K562 (cell line): Measurements from ENCODE around the gene C1orf198. TPM values are rescaled to one million over a fixed set of nuclear protein-coding genes. Genes with fewer than 3 reads are reported as not detected.

Source experiments
- ATAC-seq: fragments of 200-7000 bp; cut with Tn5 transposase; 3 replicates; pipeline ENCODE4 v1.9.1; 2020; ENCODE audit warnings: moderate library complexity
- BruUV-seq: library from RNA; stranded (reverse); fragments of 400-500 nt; replicated peaks from 2 replicates; lab custom pipeline; 2021; lab: Mats Ljungman, UMichigan
- CTCF ChIA-PET: fragments of 300-600 bp; formaldehyde crosslinking; extraction: SDS; loops from one replicate; lab custom pipeline; 2021; ENCODE audit warnings: low intra/inter-chr PET ratio; lab: Yijun Ruan, JAX
- POLR2A ChIA-PET: fragments of 300-600, 350-650 bp; sonication (Branson Sonifier 250); formaldehyde crosslinking; extraction: SDS; loops from one replicate; lab custom pipeline; 2021; ENCODE audit warnings: antibody characterized with exemption, inconsistent platforms; lab: Yijun Ruan, JAX
- DNase-seq, 4 experiments: peaks; one replicate each; pipeline versions ENCODE4 v3.0.0 to v3.0.0-alpha.2; 2011 to 2018; ENCODE audit warnings: low spot score in 3 of 4, mixed read lengths in 3 of 4; ENCODE audit errors: extremely low read depth in 1 of 4
- FAIRE-seq: peaks from 2 replicates; lab custom pipeline; 2011; peaks lifted over from hg19 to GRCh38; lab: Jason Lieb, UNC
- H2AFZ ChIP-seq: 2 replicates; pipeline ENCODE4 v1.6.0; 2011; ENCODE audit warnings: low read depth, low read length, control low read depth, inconsistent platforms
- H3K27ac ChIP-seq: fragments of 200-600 bp; 3 replicates; pipeline ENCODE4 v1.8.0; 2011; ENCODE audit warnings: low read depth, mild to moderate bottlenecking, control low read depth, inconsistent platforms, low read length, moderate library complexity, mixed read lengths; ENCODE audit errors: extremely low read depth
- H3K27me3 ChIP-seq, 2 experiments: fragments of 300-600 bp in 1 of 2; 2 replicates in 1 of 2; 3 replicates in 1 of 2; pipeline versions ENCODE4 v1.6.0 to v1.8.0; 2011; ENCODE audit warnings: inconsistent platforms in 2 of 2, low read length in 2 of 2, mild to moderate bottlenecking in 1 of 2, mixed read lengths in 1 of 2, moderate library complexity in 1 of 2; ENCODE audit not compliant: control insufficient read depth in 2 of 2, insufficient read depth in 2 of 2
- H3K36me3 ChIP-seq: fragments of 300-600 bp; 3 replicates; pipeline ENCODE4 v1.8.0; 2011; ENCODE audit warnings: mild to moderate bottlenecking, low read length, inconsistent platforms; ENCODE audit not compliant: control insufficient read depth, insufficient read depth
- H3K4me1 ChIP-seq, 2 experiments: fragments of 200-600 bp in 1 of 2; replicated peaks in 1 of 2; 2 replicates in 1 of 2; 3 replicates in 1 of 2; pipeline versions ENCODE4 v1.5.1 to v1.8.0; 2011; ENCODE audit warnings: inconsistent platforms in 2 of 2, low read length in 2 of 2, mild to moderate bottlenecking in 1 of 2, mixed read lengths in 1 of 2, moderate library complexity in 1 of 2; ENCODE audit not compliant: control insufficient read depth in 2 of 2, insufficient read depth in 2 of 2
- H3K4me2 ChIP-seq: 2 replicates; pipeline ENCODE4 v1.6.1; 2011; ENCODE audit warnings: low read length, control low read depth, inconsistent platforms, mixed read lengths; ENCODE audit not compliant: insufficient read depth
- H3K4me3 ChIP-seq: fragments of 200-600 bp; sonication (generic), shearing (Covaris generic); 2 replicates; pipeline ENCODE4 v1.5.1; 2016; ENCODE audit warnings: control low read depth, inconsistent platforms
- H3K79me2 ChIP-seq: fragments of 200-600 bp; 3 replicates; pipeline ENCODE4 v1.8.0; 2011; ENCODE audit warnings: low read length, inconsistent platforms; ENCODE audit not compliant: control insufficient read depth, insufficient read depth
- H3K9ac ChIP-seq, 2 experiments: 2 replicates each; pipeline versions ENCODE4 v1.6.0 to v1.6.1; 2011; ENCODE audit warnings: low read depth in 2 of 2, low read length in 2 of 2, control low read depth in 1 of 2, inconsistent platforms in 1 of 2, mild to moderate bottlenecking in 1 of 2, mixed read lengths in 1 of 2; ENCODE audit not compliant: insufficient read depth in 1 of 2
- H3K9me1 ChIP-seq: one replicate; pipeline ENCODE4 v1.6.0; 2011; ENCODE audit warnings: inconsistent platforms, mild to moderate bottlenecking, low read length, moderate library complexity; ENCODE audit not compliant: control insufficient read depth, insufficient read depth
- H3K9me3 ChIP-seq: replicated peaks from 2 replicates; pipeline ENCODE4 v1.5.1; 2011; ENCODE audit warnings: low read depth, low read length, inconsistent platforms; ENCODE audit not compliant: control insufficient read depth, insufficient read depth
- H4K20me1 ChIP-seq: replicated peaks from 2 replicates; pipeline ENCODE4 v1.6.1; 2011; ENCODE audit warnings: low read length, inconsistent platforms, mixed read lengths; ENCODE audit not compliant: control insufficient read depth, insufficient read depth
- ATF3 ChIP-seq, 2 experiments: fragments of 450-650 bp in 1 of 2; sonication (generic) in 1 of 2; formaldehyde crosslinking in 1 of 2; IDR thresholded peaks in 1 of 2; conservative IDR thresholded peaks in 1 of 2; 2 replicates each; pipeline versions ENCODE4 v1.6.1 to v1.8.1; 2016 to 2023; ENCODE audit warnings: mild to moderate bottlenecking in 2 of 2, moderate library complexity in 2 of 2, inconsistent platforms in 1 of 2, missing genetic modification reagents in 1 of 2
- JUN ChIP-seq, 2 experiments: sonication (generic) in 1 of 2; formaldehyde crosslinking in 1 of 2; IDR thresholded peaks; 2 replicates each; pipeline versions ENCODE4 v1.6.1 to v1.8.0; 2012 to 2022; ENCODE audit warnings: borderline replicate concordance in 2 of 2, mild to moderate bottlenecking in 2 of 2, improper control_type of control experiment in 1 of 2, low read depth in 1 of 2, low read length in 1 of 2, missing genetic modification reagents in 1 of 2
- JUND ChIP-seq, 2 experiments: IDR thresholded peaks; 2 replicates in 1 of 2; 3 replicates in 1 of 2; pipeline ENCODE4 v1.6.1; 2011; ENCODE audit warnings: borderline replicate concordance in 2 of 2, low read depth in 2 of 2, low read length in 2 of 2, improper control_type of control experiment in 1 of 2, missing biosample characterization in 1 of 2, missing genetic modification characterization in 1 of 2, missing genetic modification reagents in 1 of 2
- MBD1 ChIP-seq: fragments of 250-450 bp; sonication (Bioruptor Pico); IDR thresholded peaks from 2 replicates; pipeline ENCODE4 v1.8.0; 2022; ENCODE audit warnings: inconsistent platforms
- PKNOX1 ChIP-seq: fragments of 450-650 bp; IDR thresholded peaks from 2 replicates; pipeline ENCODE4 v1.6.1; 2016
- WGBS: fragments of 100-300 bp; shearing (Covaris generic); methylation state at CpG from one replicate; pipeline ENCODE4 v1.1.6; 2016; ENCODE audit warnings: low coverage, mixed read lengths; ENCODE audit not compliant: insufficient coverage; ENCODE audit errors: missing lambda C conversion rate; 5-methylcytosine and 5-hydroxymethylcytosine counted together
- in situ Hi-C: fragments of 300-500 bp; cut with MboI; formaldehyde crosslinking; loops from 4 replicates; pipeline ENCODE4 v1.15.0; 2018; ENCODE audit warnings: inconsistent platforms, mixed read lengths
- intact Hi-C: fragments of 100-400 bp; cut with micrococcal nuclease; formaldehyde crosslinking; loops from 2 replicates; pipeline ENCODE4 v1.14.2; 2022
- polyA plus RNA-seq, 8 experiments: library from polyadenylated mRNA; depleted of rRNA in 4 of 8; stranded (reverse) in 5 of 8; unstranded in 3 of 8; fragments of >200 nt; fragmentation: Nextera tagmentation in 2 of 8; fragmentation: Illumina TruSeq in 1 of 8; extraction: Ambion mirVana in 2 of 8; extraction: Trizol in 1 of 8; gene quantifications; 2 replicates each; pipeline versions ENCODE4 v1.2.1 to v1.2.3, GENCODE V29; 2011 to 2014; ENCODE audit warnings: inconsistent platforms in 1 of 8, missing spikeins in 1 of 8
- total RNA-seq, 7 experiments: library from RNA; depleted of rRNA in 6 of 7; stranded (reverse); fragments of >200 nt in 6 of 7; fragmentation: Illumina TruSeq in 2 of 7; extraction: Trizol in 2 of 7; gene quantifications; 2 replicates each; pipeline versions ENCODE4 v1.2.1 to v1.2.3, GENCODE V29; 2011 to 2021; ENCODE audit warnings: low replicate concordance in 1 of 7

C1orf198 gene
- total and polyA plus RNA-seq, 9 of the 15 experiments (the other 6 are each of a cell fraction or from before 2014, with no cell fraction given), result 2.0 to 15.1 (median 10.4) TPM

GRCh38 chr1:230804396-230804795 is 63.9 kb downstream of the C1orf198 start:
- in situ Hi-C loops, result loop anchor here (5.0 to 10.0 kb wide), 2 partner anchors 408 to 800 kb away; no protein-coding TSS in a partner anchor
- no peak overlapping the region for H3K4me2 ChIP-seq
- CTCF ChIA-PET, result interaction anchor here (0.6 kb wide), 1 partner anchor 404 kb away, joined by 4 read pairs; no protein-coding TSS in a partner anchor
- no peak overlapping the region for H2AFZ ChIP-seq
- no peaks in the 10 kb centered on the region for H3K9me1 ChIP-seq
- H3K4me1 ChIP-seq, result no peaks in the 10 kb centered on the region
- no peak overlapping the region for H3K4me3 ChIP-seq
- no TSS peak for BruUV-seq
- POLR2A ChIA-PET, result no interaction called here
- no peak for DNase-seq
- H3K36me3 ChIP-seq, result no peaks in the 10 kb centered on the region
- WGBS, result 0% methylated on average over 2 of the region's 2 CpGs
- no peaks in the 10 kb centered on the region for H3K9me3 ChIP-seq
- FAIRE-seq, result no peak
- no peaks in the 10 kb centered on the region for H3K79me2 ChIP-seq
- no peak for ATAC-seq
- H3K27me3 ChIP-seq, result peaks cover 3 to 35% of the 10 kb centered on the region in 2 experiments; a peak in 3 of 5 replicates
- no peak overlapping the region for H3K27ac ChIP-seq
- no peak overlapping the region for H3K9ac ChIP-seq
- no peaks in the 10 kb centered on the region for H4K20me1 ChIP-seq
- TF ChIP-seq JUN (IDR thresholded peaks at IDR 0.05; ENCODE audit: borderline replicate concordance, low read depth, low read length) (0 out of 2 replicates have a peak, but pooled peaks have one; percentile 26), JUN (CRISPR knock-in tag; IDR thresholded peaks at IDR 0.05; ENCODE audit: borderline replicate concordance) (no peak), PKNOX1 (peak; percentile 18; the same call in 1 of the 2 replicates), ATF3 (IDR thresholded peaks at IDR 0.05) (peak; percentile 52; the same call in 1 of the 2 replicates), ATF3 (CRISPR knock-in tag; conservative IDR thresholded peaks at IDR 0.05) (no peak), JUND (IDR thresholded peaks at IDR 0.05; ENCODE audit: borderline replicate concordance, low read depth, low read length) (peak; percentile 45; the same call in 1 of the 2 replicates), JUND (tag; IDR thresholded peaks at IDR 0.05; ENCODE audit: borderline replicate concordance, low read depth, low read length) (0 out of 3 replicates have a peak, but pooled peaks have one; percentile 23), MBD1 (CRISPR knock-in tag) (no peak)
- intact Hi-C loops, result no loop called here
